Endodermal cell (in vitro differentiated cells): ENCODE results near the gene OGT. TPM values are rescaled to one million over a fixed set of nuclear protein-coding genes. Genes with fewer than 3 reads are reported as not detected.
"Not testable (repeated sequence)": the region's sequence is repeated elsewhere in the genome, so short reads cannot be mapped to it uniquely, and the experiment has no call there.

Experiments
- DNase-seq: peaks from one replicate; pipeline ENCODE4 v3.0.0-alpha.2; 2017
- H3K27ac ChIP-seq: 2 replicates; pipeline ENCODE4 v1.5.1; 2013; ENCODE audit warnings: mild to moderate bottlenecking, low read depth, low read length, moderate library complexity
- H3K27me3 ChIP-seq: 2 replicates; pipeline ENCODE4 v1.6.1; 2013; ENCODE audit warnings: mild to moderate bottlenecking, low read length, moderate library complexity; ENCODE audit not compliant: insufficient read depth, control insufficient read depth, poor library complexity, severe bottlenecking
- H3K36me3 ChIP-seq: 2 replicates; pipeline ENCODE4 v1.7.0; 2013; ENCODE audit warnings: mild to moderate bottlenecking, low read length, moderate library complexity; ENCODE audit not compliant: control insufficient read depth, insufficient read depth
- H3K4me1 ChIP-seq: one replicate; pipeline ENCODE4 v1.7.0; 2013; ENCODE audit warnings: low read length; ENCODE audit not compliant: control insufficient read depth, insufficient read depth
- H3K4me3 ChIP-seq: 2 replicates; pipeline ENCODE4 v1.5.1; 2013; ENCODE audit warnings: mild to moderate bottlenecking, low read length, moderate library complexity
- H3K9ac ChIP-seq: 2 replicates; pipeline ENCODE4 v1.6.1; 2013; ENCODE audit warnings: mild to moderate bottlenecking, low read length, moderate library complexity; ENCODE audit not compliant: poor library complexity, severe bottlenecking; ENCODE audit errors: extremely low read depth
- H3K9me3 ChIP-seq: 2 replicates; pipeline ENCODE4 v1.6.1; 2013; ENCODE audit warnings: mild to moderate bottlenecking, low read length, moderate library complexity; ENCODE audit not compliant: control insufficient read depth
- H3K27ac Mint-ChIP-seq: 2 replicates; pipeline ENCODE4 v1.8.0; 2020; ENCODE audit warnings: mixed read lengths
- H3K27me3 Mint-ChIP-seq: 2 replicates; pipeline ENCODE4 v1.8.0; 2021; ENCODE audit warnings: mild to moderate bottlenecking, mixed read lengths; ENCODE audit not compliant: insufficient read depth
- H3K36me3 Mint-ChIP-seq: 2 replicates; pipeline ENCODE4 v1.8.0; 2020; ENCODE audit warnings: low read depth, mixed read lengths
- H3K4me1 Mint-ChIP-seq: 2 replicates; pipeline ENCODE4 v1.8.0; 2020; ENCODE audit warnings: mixed read lengths
- H3K4me3 Mint-ChIP-seq: 2 replicates; pipeline ENCODE4 v1.8.0; 2020; ENCODE audit warnings: mild to moderate bottlenecking, moderate library complexity, mixed read lengths
- H3K9me3 Mint-ChIP-seq: 2 replicates; pipeline ENCODE4 v1.8.0; 2020; ENCODE audit warnings: mild to moderate bottlenecking, mixed read lengths
- WGBS, 2 experiments: methylation state at CpG; one replicate each; pipeline versions ENCODE4 v1.1.5 to v1.1.7; 2013; ENCODE audit warnings: missing lambda C conversion rate in 2 of 2, mixed read lengths in 1 of 2; ENCODE audit not compliant: insufficient coverage in 1 of 2, insufficient read length in 1 of 2; 5-methylcytosine and 5-hydroxymethylcytosine counted together
- total RNA-seq, 2 donors: library from RNA; stranded (reverse); fragmentation: NEBNext Ultra II Directional in 1 of 2; extraction: Animal tissue kit (Norgen Biotek cat#: 25700) in 1 of 2; gene quantifications; 2 replicates in 1 of 2; 3 replicates in 1 of 2; pipeline ENCODE4 v1.2.1, GENCODE V29; 2021
- TF ChIP-seq, protein P1 (sequence below): fragments of 200-600 bp; sonication (generic); conservative IDR thresholded peaks from 2 replicates; pipeline ENCODE4 v1.5.0; 2021; ENCODE audit warnings: antibody characterized with exemption, mild to moderate bottlenecking

OGT gene
- total RNA-seq, 2 donors from 2014 or later, result 114 to 153 TPM

DNA sequence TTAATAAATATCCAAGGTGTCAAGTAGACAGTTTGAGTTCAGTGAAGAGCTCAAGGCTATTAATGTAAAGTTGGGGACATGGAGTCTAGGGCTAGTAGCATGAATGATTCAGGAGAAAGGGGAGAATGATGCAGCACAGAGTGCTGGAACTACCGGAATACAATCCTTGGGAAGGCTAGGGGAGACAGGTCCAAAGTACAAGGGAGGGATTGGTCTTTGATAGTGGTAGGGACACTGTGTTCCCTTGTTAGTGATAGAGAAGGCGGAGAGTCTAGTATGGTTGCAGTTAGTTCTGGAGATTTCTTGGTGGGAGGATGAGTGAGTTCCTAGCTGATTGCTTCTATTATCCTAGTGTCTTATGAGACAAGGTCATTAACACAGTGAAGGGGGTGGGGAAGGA is 54.0 kb downstream of the OGT start:
- Histone ChIP-seq H3K4me3 (no peak overlapping the region), H3K27me3 (no peaks in the 10 kb centered on the region), H3K4me1 (no peaks in the 10 kb centered on the region), H3K9me3 (no peaks in the 10 kb centered on the region), H3K9ac (no peak overlapping the region), H3K36me3 (peaks cover 6% of the 10 kb centered on the region), H3K27ac (no peak overlapping the region)
- Mint-ChIP-seq H3K4me1 (no peaks in the 10 kb centered on the region), H3K36me3 (peaks cover 6% of the 10 kb centered on the region), H3K27ac (no peak overlapping the region), H3K9me3 (peaks cover 33% of the 10 kb centered on the region), H3K4me3 (no peak overlapping the region), H3K27me3 (no peaks in the 10 kb centered on the region)
- WGBS, 2 experiments, result 78 to 89% methylated on average over 1 to 2 of the region's 2 CpGs
- no peak for DNase-seq
- TF ChIP-seq, protein P1, sequence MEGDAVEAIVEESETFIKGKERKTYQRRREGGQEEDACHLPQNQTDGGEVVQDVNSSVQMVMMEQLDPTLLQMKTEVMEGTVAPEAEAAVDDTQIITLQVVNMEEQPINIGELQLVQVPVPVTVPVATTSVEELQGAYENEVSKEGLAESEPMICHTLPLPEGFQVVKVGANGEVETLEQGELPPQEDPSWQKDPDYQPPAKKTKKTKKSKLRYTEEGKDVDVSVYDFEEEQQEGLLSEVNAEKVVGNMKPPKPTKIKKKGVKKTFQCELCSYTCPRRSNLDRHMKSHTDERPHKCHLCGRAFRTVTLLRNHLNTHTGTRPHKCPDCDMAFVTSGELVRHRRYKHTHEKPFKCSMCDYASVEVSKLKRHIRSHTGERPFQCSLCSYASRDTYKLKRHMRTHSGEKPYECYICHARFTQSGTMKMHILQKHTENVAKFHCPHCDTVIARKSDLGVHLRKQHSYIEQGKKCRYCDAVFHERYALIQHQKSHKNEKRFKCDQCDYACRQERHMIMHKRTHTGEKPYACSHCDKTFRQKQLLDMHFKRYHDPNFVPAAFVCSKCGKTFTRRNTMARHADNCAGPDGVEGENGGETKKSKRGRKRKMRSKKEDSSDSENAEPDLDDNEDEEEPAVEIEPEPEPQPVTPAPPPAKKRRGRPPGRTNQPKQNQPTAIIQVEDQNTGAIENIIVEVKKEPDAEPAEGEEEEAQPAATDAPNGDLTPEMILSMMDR, result no peak

DNA sequence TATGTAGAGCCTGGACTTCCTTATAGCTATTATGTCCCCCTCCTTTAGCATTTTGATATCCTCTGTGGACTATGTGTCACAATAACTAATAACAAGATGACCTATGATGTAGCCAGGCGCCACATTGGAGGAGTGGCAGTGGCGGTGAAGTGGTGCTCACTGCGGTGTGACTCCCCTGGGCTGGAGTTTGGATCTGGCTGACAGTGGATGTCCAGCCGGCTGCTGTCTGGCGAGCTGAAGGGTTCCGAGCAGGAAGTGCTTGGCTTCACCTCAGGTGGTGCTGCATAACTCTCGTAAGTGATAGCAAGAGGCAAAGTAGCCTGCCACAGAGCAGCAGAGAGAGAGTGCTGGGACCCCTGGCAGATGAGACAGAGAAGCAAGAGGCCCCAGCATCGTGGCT is 60.3 kb downstream of the OGT start:
- H3K36me3 Mint-ChIP-seq, H3K9ac ChIP-seq, H3K4me3 ChIP-seq, H3K27me3 Mint-ChIP-seq, H3K27ac Mint-ChIP-seq, H3K9me3 ChIP-seq, H3K27me3 ChIP-seq, H3K4me1 ChIP-seq, H3K27ac ChIP-seq, H3K36me3 ChIP-seq, H3K4me1 Mint-ChIP-seq, H3K4me3 Mint-ChIP-seq: not testable (repeated sequence)
- H3K9me3 Mint-ChIP-seq, result peaks cover 17% of the 10 kb centered on the region
- 80% methylated on average over 1 of the region's 8 CpGs; no CpG with 5 or more reads in 1 of the 2 experiments for WGBS, 2 experiments
- peak; percentile 54 for DNase-seq

DNA sequence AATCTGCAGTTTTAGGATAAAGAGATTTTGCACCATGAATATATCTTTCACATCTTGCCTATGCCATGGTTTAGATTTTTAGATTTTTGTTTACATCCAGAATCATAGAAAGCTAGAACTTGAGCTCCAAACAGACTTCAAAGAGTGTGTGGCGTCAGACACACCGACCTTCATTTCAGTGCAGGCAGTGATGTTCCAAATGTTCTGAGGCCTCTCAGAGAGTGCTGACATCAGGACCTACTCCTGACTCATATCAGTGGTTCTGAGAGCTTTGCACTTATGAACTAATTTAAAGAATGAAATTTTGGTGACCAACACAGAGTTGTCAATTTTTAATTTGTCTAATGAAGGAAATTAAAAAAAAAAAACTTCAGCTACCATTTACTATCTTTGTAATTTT is 67.1 kb downstream of the OGT start:
- no peaks in the 10 kb centered on the region for H3K27me3 Mint-ChIP-seq
- no peak overlapping the region for H3K27ac Mint-ChIP-seq
- no peaks in the 10 kb centered on the region for H3K4me1 Mint-ChIP-seq
- no peaks in the 10 kb centered on the region for H3K4me1 ChIP-seq
- H3K27me3 ChIP-seq, result no peaks in the 10 kb centered on the region
- H3K36me3 ChIP-seq, result peaks cover 9% of the 10 kb centered on the region
- H3K9me3 ChIP-seq, result no peaks in the 10 kb centered on the region
- peaks cover 51% of the 10 kb centered on the region for H3K9me3 Mint-ChIP-seq
- TF ChIP-seq, protein P1, result no peak
- no peak overlapping the region for H3K27ac ChIP-seq
- no peak for DNase-seq
- H3K4me3 Mint-ChIP-seq, result no peak overlapping the region
- 96 to 100% methylated on average over 2 of the region's 2 CpGs for WGBS, 2 experiments
- no peak overlapping the region for H3K9ac ChIP-seq
- peaks cover 51% of the 10 kb centered on the region for H3K36me3 Mint-ChIP-seq
- H3K4me3 ChIP-seq, result no peak overlapping the region

DNA sequence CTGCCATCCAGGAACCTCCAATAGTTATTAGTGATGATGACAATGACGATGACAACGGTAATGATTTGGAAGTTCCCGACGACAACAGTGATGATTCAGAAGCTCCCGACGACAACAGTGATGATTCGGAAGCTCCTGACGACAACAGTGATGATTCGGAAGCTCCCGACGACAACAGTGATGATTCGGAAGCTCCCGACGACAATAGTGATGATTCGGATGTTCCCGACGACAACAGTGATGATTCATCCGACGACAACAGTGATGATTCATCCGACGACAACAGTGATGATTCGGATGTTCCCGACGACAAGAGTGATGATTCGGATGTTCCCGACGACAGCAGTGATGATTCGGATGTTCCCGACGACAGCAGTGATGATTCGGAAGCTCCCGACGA is 70.7 kb downstream of the OGT start:
- no peaks in the 10 kb centered on the region for H3K4me1 Mint-ChIP-seq
- no peak overlapping the region for H3K27ac Mint-ChIP-seq
- no peak overlapping the region for H3K4me3 ChIP-seq
- DNase-seq, result no peak
- H3K4me3 Mint-ChIP-seq, result no peak overlapping the region
- H3K9ac ChIP-seq, result no peak overlapping the region
- no peaks in the 10 kb centered on the region for H3K4me1 ChIP-seq
- no peaks in the 10 kb centered on the region for H3K27me3 ChIP-seq
- H3K9me3 Mint-ChIP-seq, result peaks cover 74% of the 10 kb centered on the region
- TF ChIP-seq, protein P1, result no peak
- H3K36me3 Mint-ChIP-seq, result peaks cover 64% of the 10 kb centered on the region
- H3K9me3 ChIP-seq, result no peaks in the 10 kb centered on the region
- H3K36me3 ChIP-seq, result peaks cover 18% of the 10 kb centered on the region
- WGBS, 2 experiments, result 94% methylated on average over 12 to 30 of the region's 33 CpGs
- H3K27me3 Mint-ChIP-seq, result no peaks in the 10 kb centered on the region
- H3K27ac ChIP-seq, result no peak overlapping the region
